Right atrium auricular region (tissue), 2 donors: ENCODE measurements around the gene STK39. TPM values are rescaled to one million over a fixed set of nuclear protein-coding genes. Genes with fewer than 3 reads are reported as not detected.

Source experiments
- DNase-seq: peaks from one replicate; pipeline ENCODE4 v3.0.0-alpha.2; 2019; ENCODE audit warnings: low spot score
- H3K27ac ChIP-seq, 2 donors: fragments of 200-600 bp; sonication (generic); 1 replicate in 1 of 2; 2 replicates in 1 of 2; pipeline ENCODE4 v1.5.1; 2016 to 2019
- H3K27me3 ChIP-seq, 2 donors: fragments of 200-600 bp; sonication (generic); one replicate each; pipeline versions ENCODE4 v1.5.1 to v1.6.0; 2017 to 2019
- H3K36me3 ChIP-seq: fragments of 200-600 bp; sonication (generic); one replicate; pipeline ENCODE4 v1.5.1; 2016
- H3K4me1 ChIP-seq, 2 donors: fragments of 200-600 bp; sonication (generic); one replicate each; pipeline versions ENCODE4 v1.5.1 to v1.6.0; 2017 to 2019
- H3K4me3 ChIP-seq, 2 donors: fragments of 200-600 bp; sonication (generic); 1 replicate in 1 of 2; 2 replicates in 1 of 2; pipeline ENCODE4 v1.5.1; 2017 to 2019; ENCODE audit warnings: mild to moderate bottlenecking in 1 of 2, moderate library complexity in 1 of 2
- H3K9me3 ChIP-seq, 2 donors: fragments of 200-600 bp; sonication (generic); one replicate each; pipeline ENCODE4 v1.5.1; 2019
- total RNA-seq, 2 donors: library from RNA; depleted of rRNA; stranded (reverse); fragments of >200 nt; gene quantifications; one replicate each; pipeline ENCODE4 v1.1.0, GENCODE V29; 2016
- TF ChIP-seq, protein P1 (sequence below), 2 donors: fragments of 200-600 bp; sonication (generic); IDR thresholded peaks; one replicate each; pipeline ENCODE4 v1.5.1; 2019; ENCODE audit warnings: antibody characterized with exemption in 2 of 2

The STK39 gene
- total RNA-seq, 2 donors from 2014 or later: 6.0 to 13.6 TPM

DNA sequence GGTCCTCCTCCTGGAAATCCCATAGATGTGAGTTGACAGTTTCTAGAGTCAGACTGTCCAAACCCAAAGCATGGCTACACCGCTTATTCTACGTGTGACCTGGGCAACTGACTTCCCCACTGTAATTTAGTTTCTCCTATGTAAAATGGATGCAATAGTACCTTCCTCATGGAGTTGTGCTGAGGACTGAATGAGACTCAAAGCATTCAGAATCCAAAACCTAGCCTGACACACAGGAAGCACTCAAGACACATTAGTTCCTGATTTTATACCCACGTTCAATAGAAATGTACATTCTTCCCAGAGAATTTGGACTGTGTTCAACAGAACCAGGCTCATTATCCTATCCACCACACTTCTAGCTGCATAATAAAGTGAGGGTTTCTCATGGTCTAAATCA lies 88.8 kb downstream of the STK39 start:
- H3K27ac ChIP-seq: no peak overlapping the region
- H3K36me3 ChIP-seq: peaks cover 5% of the 10 kb centered on the region
- H3K4me1 ChIP-seq: peaks cover 0 to 30% of the 10 kb centered on the region in 2 donors
- DNase-seq: no peak
- H3K4me3 ChIP-seq: no peak overlapping the region
- no peaks in the 10 kb centered on the region for H3K27me3 ChIP-seq
- TF ChIP-seq, protein P1, sequence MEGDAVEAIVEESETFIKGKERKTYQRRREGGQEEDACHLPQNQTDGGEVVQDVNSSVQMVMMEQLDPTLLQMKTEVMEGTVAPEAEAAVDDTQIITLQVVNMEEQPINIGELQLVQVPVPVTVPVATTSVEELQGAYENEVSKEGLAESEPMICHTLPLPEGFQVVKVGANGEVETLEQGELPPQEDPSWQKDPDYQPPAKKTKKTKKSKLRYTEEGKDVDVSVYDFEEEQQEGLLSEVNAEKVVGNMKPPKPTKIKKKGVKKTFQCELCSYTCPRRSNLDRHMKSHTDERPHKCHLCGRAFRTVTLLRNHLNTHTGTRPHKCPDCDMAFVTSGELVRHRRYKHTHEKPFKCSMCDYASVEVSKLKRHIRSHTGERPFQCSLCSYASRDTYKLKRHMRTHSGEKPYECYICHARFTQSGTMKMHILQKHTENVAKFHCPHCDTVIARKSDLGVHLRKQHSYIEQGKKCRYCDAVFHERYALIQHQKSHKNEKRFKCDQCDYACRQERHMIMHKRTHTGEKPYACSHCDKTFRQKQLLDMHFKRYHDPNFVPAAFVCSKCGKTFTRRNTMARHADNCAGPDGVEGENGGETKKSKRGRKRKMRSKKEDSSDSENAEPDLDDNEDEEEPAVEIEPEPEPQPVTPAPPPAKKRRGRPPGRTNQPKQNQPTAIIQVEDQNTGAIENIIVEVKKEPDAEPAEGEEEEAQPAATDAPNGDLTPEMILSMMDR (IDR thresholded peaks at IDR 0.05): no peak
- no peaks in the 10 kb centered on the region for H3K9me3 ChIP-seq

DNA sequence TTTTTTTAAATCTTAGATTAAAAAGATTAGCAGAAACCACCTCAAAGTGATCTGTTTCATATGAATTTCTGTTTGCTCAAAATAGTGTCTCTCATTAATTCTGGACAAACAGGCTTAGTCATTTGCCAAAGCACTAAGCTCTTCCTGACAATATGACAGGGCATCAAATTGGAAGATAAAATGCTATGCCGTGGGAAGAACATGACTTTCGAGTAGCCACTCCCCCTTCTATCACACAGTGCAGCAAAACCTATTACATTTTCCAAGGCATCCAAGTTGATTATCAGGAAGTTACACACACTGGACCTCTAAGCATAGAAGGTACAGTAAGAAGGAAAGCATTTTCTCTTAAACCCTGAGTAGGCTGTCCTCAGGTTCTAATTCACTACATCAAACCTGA lies 89.5 kb downstream of the STK39 start:
- H3K27me3 ChIP-seq: no peaks in the 10 kb centered on the region
- H3K36me3 ChIP-seq: no peaks in the 10 kb centered on the region
- no peaks in the 10 kb centered on the region for H3K9me3 ChIP-seq
- H3K4me3 ChIP-seq: no peak overlapping the region
- H3K27ac ChIP-seq: no peak overlapping the region
- no peak for DNase-seq
- H3K4me1 ChIP-seq: peaks cover 0 to 30% of the 10 kb centered on the region in 2 donors
- TF ChIP-seq, protein P1 (IDR thresholded peaks at IDR 0.05): no peak

DNA sequence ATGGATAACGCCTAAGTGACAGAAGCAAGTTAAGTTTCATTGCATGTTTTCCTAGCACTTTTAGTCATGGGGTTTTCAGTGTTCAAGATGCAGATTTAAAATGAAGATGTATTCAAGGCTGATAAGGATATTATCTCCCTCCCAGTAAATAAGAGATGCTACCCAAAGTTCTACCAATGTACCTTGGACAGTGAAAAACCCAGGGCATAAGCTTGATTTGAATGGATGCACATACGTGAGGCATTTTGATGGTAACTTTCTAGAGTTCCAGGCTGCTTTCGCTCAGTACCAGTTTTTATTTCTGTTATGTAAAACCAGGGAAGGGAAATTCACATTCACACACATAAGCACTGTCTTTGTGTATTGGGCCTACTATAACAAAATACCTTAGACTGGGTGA lies 90.3 kb downstream of the STK39 start:
- Histone ChIP-seq H3K9me3 (no peaks in the 10 kb centered on the region), H3K27ac (peak overlapping the region in 1 of 2 donors; percentile 4), H3K36me3 (no peaks in the 10 kb centered on the region), H3K4me3 (no peak overlapping the region), H3K27me3 (no peaks in the 10 kb centered on the region), H3K4me1 (peaks cover 0 to 30% of the 10 kb centered on the region in 2 donors)
- TF ChIP-seq, protein P1 (IDR thresholded peaks at IDR 0.05): no peak
- no peak for DNase-seq

DNA sequence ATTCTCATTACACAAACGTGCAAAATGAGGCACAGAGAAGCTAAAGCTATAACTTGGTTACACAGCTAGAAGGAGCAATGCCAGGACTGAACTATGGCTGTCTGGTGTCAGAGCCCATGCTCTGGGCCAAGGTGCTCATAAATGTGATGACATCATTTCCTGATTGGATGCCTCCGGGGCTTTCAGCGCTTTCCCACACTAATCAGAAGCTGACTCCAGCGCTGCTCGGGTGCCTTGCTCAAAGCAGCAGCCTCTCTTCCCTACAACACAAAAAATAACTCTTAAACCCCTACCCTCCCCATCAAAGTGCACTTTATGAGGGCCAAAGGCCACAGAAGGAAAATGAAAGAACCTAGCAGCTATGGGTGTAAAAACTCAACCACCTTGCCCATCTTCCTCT lies 90.7 kb downstream of the STK39 start:
- Histone ChIP-seq H3K27me3 (no peaks in the 10 kb centered on the region), H3K4me1 (peaks cover 0 to 30% of the 10 kb centered on the region in 2 donors), H3K9me3 (no peaks in the 10 kb centered on the region), H3K4me3 (no peak overlapping the region), H3K27ac (peak overlapping the region in 1 of 2 donors; percentile 4), H3K36me3 (no peaks in the 10 kb centered on the region)
- TF ChIP-seq, protein P1 (IDR thresholded peaks at IDR 0.05): no peak
- DNase-seq: no peak

DNA sequence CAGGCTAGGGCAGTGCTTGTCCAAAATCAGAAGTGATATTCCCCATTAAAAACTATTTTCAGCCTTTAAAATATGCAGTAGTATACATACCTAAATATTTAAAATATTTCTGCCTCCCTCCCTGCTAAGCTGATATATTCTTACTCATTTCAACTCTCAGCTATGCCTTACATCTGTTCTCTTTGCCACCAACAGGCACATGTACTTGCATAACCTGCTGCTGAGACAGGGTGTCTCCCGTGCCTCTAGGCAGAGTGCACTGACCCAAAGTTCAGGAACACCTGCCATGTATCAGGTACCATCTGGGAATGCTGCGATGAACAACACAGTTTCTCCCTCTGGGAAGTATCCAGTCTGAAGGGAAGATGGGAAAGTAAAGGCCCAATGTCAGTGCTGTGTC lies 91.7 kb downstream of the STK39 start:
- no peaks in the 10 kb centered on the region for H3K9me3 ChIP-seq
- H3K27me3 ChIP-seq: no peaks in the 10 kb centered on the region
- DNase-seq: no peak
- H3K36me3 ChIP-seq: no peaks in the 10 kb centered on the region
- no peak overlapping the region for H3K4me3 ChIP-seq
- TF ChIP-seq, protein P1 (IDR thresholded peaks at IDR 0.05): no peak
- H3K4me1 ChIP-seq: peaks cover 0 to 30% of the 10 kb centered on the region in 2 donors
- no peak overlapping the region for H3K27ac ChIP-seq

DNA sequence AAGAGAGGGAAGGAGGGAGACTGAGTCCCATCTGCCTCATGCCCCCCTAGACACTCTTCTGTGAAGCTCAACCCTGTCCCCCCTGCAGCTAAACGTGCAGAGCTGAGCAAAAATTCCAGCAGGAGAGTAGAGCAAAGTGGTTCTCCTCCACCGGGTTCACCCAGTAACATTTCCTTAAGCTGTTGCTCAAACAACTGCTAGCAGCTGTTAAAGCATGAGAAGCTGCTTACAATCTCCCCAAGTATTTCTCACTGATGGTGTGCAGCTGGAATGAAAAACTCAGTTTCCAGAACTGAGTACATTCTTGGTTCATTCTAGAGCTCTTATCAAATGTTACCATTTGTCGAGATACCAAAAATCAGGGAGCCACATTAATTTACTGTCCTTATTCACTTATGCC lies 92.3 kb downstream of the STK39 start:
- H3K27ac ChIP-seq: no peak overlapping the region
- no peaks in the 10 kb centered on the region for H3K27me3 ChIP-seq
- H3K4me3 ChIP-seq: no peak overlapping the region
- peaks cover 0 to 24% of the 10 kb centered on the region in 2 donors for H3K4me1 ChIP-seq
- TF ChIP-seq, protein P1 (IDR thresholded peaks at IDR 0.05): no peak
- H3K36me3 ChIP-seq: no peaks in the 10 kb centered on the region
- H3K9me3 ChIP-seq: no peaks in the 10 kb centered on the region
- DNase-seq: no peak
